NCI-H82 treated with DMSO at 0.1 percent for 48 hours (cell line): ENCODE measurements around the gene CREB3L2.

ENCODE experiments used
- DNase-seq: peaks from one replicate; lab custom pipeline; 2025; ENCODE audit not compliant: unreplicated experiment; lab: John Stamatoyannopoulos, UW

Gene CREB3L2

GRCh38 chr7:137953665-137954470, 48.0 kb downstream of the CREB3L2 start:
- DNase-seq, result peak; percentile 60

GRCh38 chr7:137953043-137953664, 48.7 kb downstream of the CREB3L2 start:
- DNase-seq, result peak; percentile 83

- no peak for DNase-seq
Observed at GRCh38 chr7:137952426-137952805, 49.5 kb downstream of the CREB3L2 start.

GRCh38 chr7:137951700-137952425, 50.0 kb downstream of the CREB3L2 start:
- DNase-seq, result no peak

- no peak for DNase-seq
Observed at GRCh38 chr7:137950967-137951366, 50.9 kb downstream of the CREB3L2 start.

- DNase-seq, result no peak
Observed at GRCh38 chr7:137950263-137950621, 51.6 kb downstream of the CREB3L2 start.

GRCh38 chr7:137949416-137950262, 52.2 kb downstream of the CREB3L2 start:
- DNase-seq, result no peak

GRCh38 chr7:137948845-137949330, 53.0 kb downstream of the CREB3L2 start:
- no peak for DNase-seq

- no peak for DNase-seq
Observed at GRCh38 chr7:137948083-137948844, 53.6 kb downstream of the CREB3L2 start.

GRCh38 chr7:137947046-137947445, 54.8 kb downstream of the CREB3L2 start:
- no peak for DNase-seq

- peak; percentile 49 for DNase-seq
Observed at GRCh38 chr7:137946011-137946410, 55.9 kb downstream of the CREB3L2 start.

- no peak for DNase-seq
Observed at GRCh38 chr7:137944168-137944567, 57.7 kb downstream of the CREB3L2 start.

GRCh38 chr7:137943132-137943551, 58.7 kb downstream of the CREB3L2 start:
- no peak for DNase-seq

GRCh38 chr7:137942484-137943115, 59.3 kb downstream of the CREB3L2 start:
- DNase-seq, result no peak

- DNase-seq, result no peak
Observed at GRCh38 chr7:137940656-137941518, 61.0 kb downstream of the CREB3L2 start.

- no peak for DNase-seq
Observed at GRCh38 chr7:137940218-137940617, 61.7 kb downstream of the CREB3L2 start.

- no peak for DNase-seq
Observed at GRCh38 chr7:137937202-137937560, 64.7 kb downstream of the CREB3L2 start.

GRCh38 chr7:137936509-137937201, 65.2 kb downstream of the CREB3L2 start:
- no peak for DNase-seq
